Measurements from ENCODE around the gene PTBP1. TPM values are rescaled to one million over a fixed set of nuclear protein-coding genes. Genes with fewer than 3 reads are reported as not detected.
A peak's percentile ranks its signal among the peaks of the same experiment; 100 is the strongest.

Gene PTBP1
- total and polyA plus RNA-seq, 2 of the 13 experiments (the other 11 are each of a cell fraction or from before 2014, with no cell fraction given), result 195 to 288 TPM

GRCh38 chr19:757811-758668 is 39.2 kb upstream of the PTBP1 start (continued):
- TF ChIP-seq, protein P1, sequence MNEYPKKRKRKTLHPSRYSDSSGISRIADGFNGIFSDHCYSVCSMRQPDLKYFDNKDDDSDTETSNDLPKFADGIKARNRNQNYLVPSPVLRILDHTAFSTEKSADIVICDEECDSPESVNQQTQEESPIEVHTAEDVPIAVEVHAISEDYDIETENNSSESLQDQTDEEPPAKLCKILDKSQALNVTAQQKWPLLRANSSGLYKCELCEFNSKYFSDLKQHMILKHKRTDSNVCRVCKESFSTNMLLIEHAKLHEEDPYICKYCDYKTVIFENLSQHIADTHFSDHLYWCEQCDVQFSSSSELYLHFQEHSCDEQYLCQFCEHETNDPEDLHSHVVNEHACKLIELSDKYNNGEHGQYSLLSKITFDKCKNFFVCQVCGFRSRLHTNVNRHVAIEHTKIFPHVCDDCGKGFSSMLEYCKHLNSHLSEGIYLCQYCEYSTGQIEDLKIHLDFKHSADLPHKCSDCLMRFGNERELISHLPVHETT (CRISPR knock-in tag; conservative IDR thresholded peaks at IDR 0.05), result no peak
- TF ChIP-seq ZNF510 (CRISPR knock-in tag; IDR thresholded peaks at IDR 0.05; ENCODE audit: low read depth), result no peak

GRCh38 chr19:763181-763580 is 34.1 kb upstream of the PTBP1 start:
- DNase-seq (ENCODE audit: low spot score) (no peak), FAIRE-seq (no peak), ATAC-seq (no peak)
- Histone ChIP-seq H3K9ac (ENCODE audit: insufficient read depth, low read depth, low read length) (no peak overlapping the region), H4K20me1 (ENCODE audit: insufficient read depth, low read length) (no peaks in the 10 kb centered on the region), H3K36me3 (replicated peaks in 1 of 2; ENCODE audit: control insufficient read depth in 1 of 2, insufficient read depth in 2 of 2, low read length in 2 of 2) (no peaks in the 10 kb centered on the region), H3K9me3 (ENCODE audit: low read length) (no peaks in the 10 kb centered on the region; the same call in 1 of the 2 replicates), H3K27me3 (ENCODE audit: control insufficient read depth in 1 of 2, insufficient read depth in 2 of 2, low read length in 2 of 2) (no peaks in the 10 kb centered on the region), H3K4me1 (ENCODE audit: insufficient read depth, low read length) (peaks cover 8% of the 10 kb centered on the region; the same call in 1 of the 2 replicates), H2AFZ (ENCODE audit: low read length) (no peak overlapping the region), H3K4me3 (replicated peaks in 1 of 3; ENCODE audit: insufficient read depth in 1 of 3, low read depth in 2 of 3, low read length in 3 of 3) (no peak overlapping the region), H3K79me2 (ENCODE audit: insufficient read depth, low read length) (no peaks in the 10 kb centered on the region), H3K4me2 (ENCODE audit: low read depth, low read length) (no peak overlapping the region), H3K27ac (ENCODE audit: extremely low read length, insufficient read depth, low read length) (no peak overlapping the region)
- in situ Hi-C loops (cut with HindIII; ENCODE audit: extremely low pct_ligation_motif_present, low pct_unique_long_range_greater_than_20kb) (loop anchor here (10.0 kb wide), 2 partner anchors 92 to 222 kb away; partner anchors contain the start of genes CFD, ELANE and WDR18), intact Hi-C loops (cut with micrococcal nuclease; ENCODE audit: unreplicated experiment) (no loop called here)
- POLR2A ChIA-PET, result no interaction called here
- CTCF ChIA-PET (ENCODE audit: low intra/inter-chr PET ratio, low total read pairs), result no interaction called here
- BruUV-seq (replicated peaks), result no TSS peak
- no peak for TF ChIP-seq ZNF749 (CRISPR knock-in tag; IDR thresholded peaks at IDR 0.05; ENCODE audit: borderline replicate concordance)
- no peak for TF ChIP-seq NFKB2 (CRISPR knock-in tag; IDR thresholded peaks at IDR 0.05; ENCODE audit: borderline replicate concordance)
- 0 out of 2 replicates have a peak, but pooled peaks have one; percentile 49 for TF ChIP-seq ZMYM3 (CRISPR knock-in tag; IDR thresholded peaks at IDR 0.05)
- WGBS (ENCODE audit: low lambda C conversion rate), result 96% methylated on average over 5 of the region's 10 CpGs
